ENCODE measurements around the gene RACK1. TPM values are rescaled to one million over a fixed set of nuclear protein-coding genes. Genes with fewer than 3 reads are reported as not detected.

RACK1 gene
- polyA plus RNA-seq, 1 experiment, result 8,520 TPM

- no peak for DNase-seq (ENCODE audit: low read depth)
- Histone ChIP-seq H3K4me3 (ENCODE audit: low read depth, low read length) (no peak overlapping the region), H3K36me3 (ENCODE audit: control insufficient read depth, insufficient read depth, low read length) (peaks cover 20% of the 10 kb centered on the region), H3K27me3 (ENCODE audit: control insufficient read depth, insufficient read depth, low read length) (no peaks in the 10 kb centered on the region)
- POLR2A ChIA-PET, result no interaction called here
- CTCF ChIA-PET, result no interaction called here
- no peak for TF ChIP-seq CTCF (IDR thresholded peaks at IDR 0.05; ENCODE audit: insufficient read depth, low read depth, low read length)
Measured at GRCh38 chr5:181229996-181230395, 13.7 kb downstream of the RACK1 start.

- ChIA-PET POLR2A (no interaction called here), CTCF (interaction anchor here (0.9 to 1.5 kb wide), 2 partner anchors 11 to 34 kb away, joined by 3 to 5 read pairs; no protein-coding TSS in a partner anchor)
- no peak for TF ChIP-seq CTCF (IDR thresholded peaks at IDR 0.05; ENCODE audit: insufficient read depth, low read depth, low read length)
- H3K36me3 ChIP-seq (ENCODE audit: control insufficient read depth, insufficient read depth, low read length), result peaks cover 2% of the 10 kb centered on the region; the same call in 1 of the 2 replicates
- H3K27me3 ChIP-seq (ENCODE audit: control insufficient read depth, insufficient read depth, low read length), result no peaks in the 10 kb centered on the region
- no peak for DNase-seq (ENCODE audit: low read depth)
- H3K4me3 ChIP-seq (ENCODE audit: low read depth, low read length), result peak overlapping the region; percentile 65
Measured at GRCh38 chr5:181224390-181225229, 19.1 kb downstream of the RACK1 start.

GRCh38 chr5:181223729-181224389, 19.8 kb downstream of the RACK1 start:
- ChIA-PET CTCF (interaction anchor here (0.9 to 2.1 kb wide), 4 partner anchors 11 to 39 kb away, joined by 3 to 11 read pairs (median 4); no protein-coding TSS in a partner anchor), POLR2A (interaction anchor here (0.6 kb wide), 5 partner anchors 11 to 399 kb away, joined by 3 to 10 read pairs (median 6); partner anchors contain the start of gene RACK1)
- Histone ChIP-seq H3K4me3 (ENCODE audit: low read depth, low read length) (peak overlapping the region; percentile 65), H3K27me3 (ENCODE audit: control insufficient read depth, insufficient read depth, low read length) (no peaks in the 10 kb centered on the region), H3K36me3 (ENCODE audit: control insufficient read depth, insufficient read depth, low read length) (no peaks in the 10 kb centered on the region)
- DNase-seq (ENCODE audit: low read depth), result no peak
- TF ChIP-seq CTCF (IDR thresholded peaks at IDR 0.05; ENCODE audit: insufficient read depth, low read depth, low read length), result no peak

GRCh38 chr5:181223058-181223728, 20.5 kb downstream of the RACK1 start, which contains the start of gene TRIM41:
Gene TRIM41 (plus strand): TSS chr5:181223281. CDS start chr5:181224000, 719 bp downstream.
- ChIA-PET POLR2A (interaction anchor here (0.6 kb wide), 7 partner anchors 12 to 398 kb away, joined by 3 to 10 read pairs (median 5); partner anchors contain the start of gene RACK1), CTCF (interaction anchor here (1.0 to 2.1 kb wide), 3 partner anchors 12 to 39 kb away, joined by 4 to 11 read pairs (median 5); no protein-coding TSS in a partner anchor)
- peak; percentile 85 for DNase-seq (ENCODE audit: low read depth)
- no peaks in the 10 kb centered on the region for H3K36me3 ChIP-seq (ENCODE audit: control insufficient read depth, insufficient read depth, low read length)
- H3K4me3 ChIP-seq (ENCODE audit: low read depth, low read length), result peak within 1 kb of the TSS; percentile 65
- no peaks in the 10 kb centered on the region for H3K27me3 ChIP-seq (ENCODE audit: control insufficient read depth, insufficient read depth, low read length)
- no peak for TF ChIP-seq CTCF (IDR thresholded peaks at IDR 0.05; ENCODE audit: insufficient read depth, low read depth, low read length)
